Spleen (tissue), 7 donors: ENCODE measurements around the gene HLA-DMA.

Experiments
- POLR2A ChIP-seq, 3 donors: fragments of 450-650 bp; IDR thresholded peaks; one replicate each; pipeline ENCODE4 v1.5.1; 2017; ENCODE audit warnings: antibody characterized with exemption in 3 of 3, mild to moderate bottlenecking in 1 of 3
- POLR2AphosphoS5 ChIP-seq, 3 donors: sonication (generic); formaldehyde crosslinking; IDR thresholded peaks; one replicate each; pipeline ENCODE4 v1.5.1; 2017; ENCODE audit warnings: antibody characterized with exemption in 3 of 3
- TF ChIP-seq, protein P1 (sequence below), 11 experiments: fragments of 200-600 bp in 7 of 11; fragments of 450-650 bp in 4 of 11; sonication (generic) in 4 of 11; IDR thresholded peaks in 8 of 11; conservative IDR thresholded peaks in 3 of 11; 1 replicate in 7 of 11; 2 replicates in 4 of 11; pipeline versions ENCODE4 v1.4.0 to v1.8.0; 2016 to 2021; ENCODE audit warnings: antibody characterized with exemption in 11 of 11, inconsistent platforms in 4 of 11, mild to moderate bottlenecking in 1 of 11
- donor health status: DM: no; HTN: no; CAD: no; lungs with moderate emphysema.
- donor health status: DM: no; HTN: no; CAD: no.
- donor health status: DM: no; HTN: no; CAD: no.

DNA sequence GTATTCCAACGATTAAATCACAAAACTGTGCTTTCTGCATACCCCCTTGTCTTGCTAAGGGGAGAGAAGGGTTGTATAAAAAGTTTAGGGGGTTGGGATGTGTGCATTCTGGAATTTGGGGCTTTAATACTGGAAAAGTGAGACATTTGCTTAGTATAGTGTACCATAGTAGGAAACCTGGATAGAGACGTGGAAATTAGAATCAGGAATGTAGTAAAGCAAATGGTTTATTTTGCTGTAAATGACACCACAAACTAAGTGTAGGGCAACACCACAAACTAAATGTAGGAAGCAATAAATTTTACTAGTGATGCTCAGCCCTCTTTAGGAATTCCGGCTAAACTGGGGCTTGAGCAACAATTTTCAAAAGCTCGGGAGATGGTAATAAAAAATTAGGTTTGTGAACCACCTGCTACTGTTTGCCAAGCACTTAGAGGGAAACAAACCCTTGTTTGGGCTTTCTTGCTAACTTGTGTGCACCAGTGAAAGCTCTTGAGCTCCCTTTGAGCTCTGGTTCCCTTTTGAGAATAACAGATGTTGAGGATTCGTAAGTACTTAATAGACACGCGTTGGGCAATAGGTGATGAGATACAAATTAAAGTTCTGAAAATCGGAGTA is 29.3 kb upstream of the HLA-DMA start:
- TF ChIP-seq POLR2A (IDR thresholded peaks at IDR 0.05) (no peak), POLR2AphosphoS5 (IDR thresholded peaks at IDR 0.05) (peak in 1 of 3 donors; percentile 6)
- TF ChIP-seq, protein P1, sequence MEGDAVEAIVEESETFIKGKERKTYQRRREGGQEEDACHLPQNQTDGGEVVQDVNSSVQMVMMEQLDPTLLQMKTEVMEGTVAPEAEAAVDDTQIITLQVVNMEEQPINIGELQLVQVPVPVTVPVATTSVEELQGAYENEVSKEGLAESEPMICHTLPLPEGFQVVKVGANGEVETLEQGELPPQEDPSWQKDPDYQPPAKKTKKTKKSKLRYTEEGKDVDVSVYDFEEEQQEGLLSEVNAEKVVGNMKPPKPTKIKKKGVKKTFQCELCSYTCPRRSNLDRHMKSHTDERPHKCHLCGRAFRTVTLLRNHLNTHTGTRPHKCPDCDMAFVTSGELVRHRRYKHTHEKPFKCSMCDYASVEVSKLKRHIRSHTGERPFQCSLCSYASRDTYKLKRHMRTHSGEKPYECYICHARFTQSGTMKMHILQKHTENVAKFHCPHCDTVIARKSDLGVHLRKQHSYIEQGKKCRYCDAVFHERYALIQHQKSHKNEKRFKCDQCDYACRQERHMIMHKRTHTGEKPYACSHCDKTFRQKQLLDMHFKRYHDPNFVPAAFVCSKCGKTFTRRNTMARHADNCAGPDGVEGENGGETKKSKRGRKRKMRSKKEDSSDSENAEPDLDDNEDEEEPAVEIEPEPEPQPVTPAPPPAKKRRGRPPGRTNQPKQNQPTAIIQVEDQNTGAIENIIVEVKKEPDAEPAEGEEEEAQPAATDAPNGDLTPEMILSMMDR (IDR thresholded peaks at IDR 0.05 in 8 of 11, conservative IDR thresholded peaks at IDR 0.05 in 3 of 11) = no peak
